NCI-H82 treated with DMSO at 0.1 percent for 48 hours (cell line): ENCODE data around the gene TMEM185B.

Experiments
- DNase-seq: peaks from one replicate; lab custom pipeline; 2025; ENCODE audit not compliant: unreplicated experiment; lab: John Stamatoyannopoulos, UW

Gene TMEM185B

GRCh38 chr2:120231974-120232635 lies 8.9 kb upstream of the TMEM185B start:
- no peak for DNase-seq

GRCh38 chr2:120231564-120231973 lies 8.4 kb upstream of the TMEM185B start:
- DNase-seq: no peak

- no peak for DNase-seq
Observed at GRCh38 chr2:120230515-120231471, 7.6 kb upstream of the TMEM185B start.

GRCh38 chr2:120229341-120229740 lies 6.1 kb upstream of the TMEM185B start:
- no peak for DNase-seq

- DNase-seq: no peak
Observed at GRCh38 chr2:120228503-120228902, 5.3 kb upstream of the TMEM185B start.

- DNase-seq: no peak
Observed at GRCh38 chr2:120227111-120227991, 4.2 kb upstream of the TMEM185B start.

GRCh38 chr2:120226316-120226715 lies 3.1 kb upstream of the TMEM185B start:
- DNase-seq: no peak

- DNase-seq: no peak
Observed at GRCh38 chr2:120225549-120226065, 2.4 kb upstream of the TMEM185B start.

- no peak for DNase-seq
Observed at GRCh38 chr2:120224735-120225548, 1.7 kb upstream of the TMEM185B start.

GRCh38 chr2:120224256-120224655 lies 1.1 kb upstream of the TMEM185B start:
- DNase-seq: no peak

- no peak for DNase-seq
Observed at GRCh38 chr2:120222186-120223033, 790 bp downstream of the TMEM185B start.

- no peak for DNase-seq
Observed at GRCh38 chr2:120221616-120222015, 1.6 kb downstream of the TMEM185B start.

GRCh38 chr2:120220756-120221155 lies 2.4 kb downstream of the TMEM185B start:
- DNase-seq: no peak

- DNase-seq: no peak
Observed at GRCh38 chr2:120219766-120220165, 3.4 kb downstream of the TMEM185B start.

- DNase-seq: no peak
Observed at GRCh38 chr2:120219291-120219690, 3.9 kb downstream of the TMEM185B start.

- DNase-seq: no peak
Observed at GRCh38 chr2:120218181-120218580, 5.0 kb downstream of the TMEM185B start.

- no peak for DNase-seq
Observed at GRCh38 chr2:120210270-120210693, 12.9 kb downstream of the TMEM185B start.

GRCh38 chr2:120209427-120210269 lies 13.6 kb downstream of the TMEM185B start:
- DNase-seq: no peak
